ENCODE results near the gene IFITM1.
"Not testable (repeated sequence)": the region's sequence is repeated elsewhere in the genome, so short reads cannot be mapped to it uniquely, and the experiment has no call there.

IFITM1 gene

DNA sequence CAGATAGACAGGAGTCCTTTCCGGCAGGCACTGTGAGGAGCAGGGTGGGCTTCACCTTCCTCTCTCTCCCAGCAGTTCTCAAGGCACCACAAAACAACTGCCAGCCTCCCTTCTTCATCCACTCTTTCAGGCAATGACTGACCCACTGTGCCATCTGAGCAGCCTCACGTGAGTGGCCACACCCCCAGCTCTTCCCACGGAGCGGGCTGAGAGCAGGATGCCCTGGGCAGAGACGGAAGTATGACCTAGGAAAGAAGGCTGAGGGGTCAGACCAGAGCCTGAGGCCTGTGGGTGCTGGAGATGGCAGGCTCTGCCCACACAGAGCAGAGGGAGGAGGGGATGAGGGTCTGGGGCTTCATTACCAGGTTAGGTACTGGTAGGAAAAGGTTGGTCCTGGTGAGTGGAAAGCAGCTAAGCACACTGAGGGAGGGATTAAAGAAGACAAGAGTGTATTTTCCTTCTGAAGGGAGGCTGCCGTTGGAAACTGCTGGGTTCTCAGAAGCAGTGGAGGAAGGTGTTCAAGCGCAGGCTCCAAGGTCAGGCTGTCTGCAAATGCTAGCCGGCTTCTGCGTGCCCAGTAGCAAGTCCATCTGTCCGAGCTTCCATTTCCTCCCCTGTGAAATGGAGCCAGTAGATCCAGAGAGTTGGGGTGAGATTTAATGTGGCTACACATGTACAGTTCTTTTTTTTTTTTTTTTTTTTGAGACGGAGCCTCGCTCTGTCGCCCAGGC, 31.0 kb upstream of the IFITM1 start:
- no peak for DNase-seq

DNA sequence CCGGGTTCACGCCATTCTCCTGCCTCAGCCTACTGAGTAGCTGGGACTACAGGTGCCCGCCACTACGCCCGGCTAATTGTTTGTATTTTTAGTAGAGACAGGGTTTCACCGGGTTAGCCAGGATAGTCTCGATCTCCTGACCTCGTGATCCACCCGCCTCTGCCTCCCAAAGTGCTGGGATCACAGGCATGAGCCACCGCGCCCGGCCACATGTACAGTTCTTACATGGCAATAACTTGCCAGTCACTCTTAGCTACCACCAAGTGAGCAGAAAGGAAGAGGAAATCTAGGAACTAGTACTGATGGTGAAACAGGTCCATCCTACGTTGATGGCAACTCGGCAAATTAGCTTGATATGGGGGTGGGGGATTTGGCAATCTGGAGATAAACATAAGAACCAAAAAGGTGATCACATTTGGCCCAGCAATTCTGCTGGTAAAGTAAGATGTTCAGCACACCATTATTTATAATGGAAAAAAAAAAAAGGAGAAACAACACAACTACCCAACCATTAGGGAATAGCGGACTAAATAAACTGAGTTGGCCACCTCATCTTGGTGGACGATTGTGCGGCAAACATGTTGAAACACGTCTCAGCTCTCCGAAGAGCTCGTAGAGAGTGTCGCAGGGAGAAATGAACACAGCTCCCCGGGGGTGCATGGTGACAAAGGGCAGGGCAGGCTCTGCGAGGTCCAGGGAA, 30.3 kb upstream of the IFITM1 start:
- no peak for DNase-seq

DNA sequence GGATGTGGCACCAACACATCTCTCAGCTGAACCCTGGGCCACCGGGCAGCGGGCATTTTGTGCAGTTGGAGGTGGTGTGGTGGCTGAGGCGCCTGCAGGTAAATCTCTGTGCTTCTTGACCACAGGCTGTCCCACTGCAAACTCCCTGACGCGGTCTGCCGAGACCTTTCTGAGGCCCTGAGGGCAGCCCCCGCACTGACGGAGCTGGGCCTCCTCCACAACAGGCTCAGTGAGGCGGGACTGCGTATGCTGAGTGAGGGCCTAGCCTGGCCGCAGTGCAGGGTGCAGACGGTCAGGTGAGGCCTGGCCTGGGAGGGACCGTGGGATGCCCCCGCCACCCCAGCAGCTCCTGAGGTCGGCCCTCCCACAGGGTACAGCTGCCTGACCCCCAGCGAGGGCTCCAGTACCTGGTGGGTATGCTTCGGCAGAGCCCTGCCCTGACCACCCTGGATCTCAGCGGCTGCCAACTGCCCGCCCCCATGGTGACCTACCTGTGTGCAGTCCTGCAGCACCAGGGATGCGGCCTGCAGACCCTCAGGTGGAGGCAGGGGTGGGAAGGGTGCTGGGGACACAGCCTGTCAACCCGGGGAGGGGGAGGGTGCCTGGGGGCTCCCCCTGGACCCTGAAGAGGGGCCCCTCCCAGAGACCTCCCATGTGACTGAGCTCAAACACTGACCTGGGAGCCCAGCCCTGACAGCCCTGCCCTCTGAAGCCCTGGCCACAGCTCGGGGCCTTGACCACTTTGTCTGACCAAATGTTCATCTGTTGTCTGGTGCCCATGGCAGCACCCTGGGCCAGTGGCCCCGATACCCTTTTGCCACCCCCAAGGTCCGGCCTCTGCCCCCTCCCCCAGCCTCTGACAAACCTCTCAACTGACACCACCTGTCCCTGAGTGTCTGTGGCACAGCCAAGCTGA, 29.5 kb upstream of the IFITM1 start:
- DNase-seq = no peak

DNA sequence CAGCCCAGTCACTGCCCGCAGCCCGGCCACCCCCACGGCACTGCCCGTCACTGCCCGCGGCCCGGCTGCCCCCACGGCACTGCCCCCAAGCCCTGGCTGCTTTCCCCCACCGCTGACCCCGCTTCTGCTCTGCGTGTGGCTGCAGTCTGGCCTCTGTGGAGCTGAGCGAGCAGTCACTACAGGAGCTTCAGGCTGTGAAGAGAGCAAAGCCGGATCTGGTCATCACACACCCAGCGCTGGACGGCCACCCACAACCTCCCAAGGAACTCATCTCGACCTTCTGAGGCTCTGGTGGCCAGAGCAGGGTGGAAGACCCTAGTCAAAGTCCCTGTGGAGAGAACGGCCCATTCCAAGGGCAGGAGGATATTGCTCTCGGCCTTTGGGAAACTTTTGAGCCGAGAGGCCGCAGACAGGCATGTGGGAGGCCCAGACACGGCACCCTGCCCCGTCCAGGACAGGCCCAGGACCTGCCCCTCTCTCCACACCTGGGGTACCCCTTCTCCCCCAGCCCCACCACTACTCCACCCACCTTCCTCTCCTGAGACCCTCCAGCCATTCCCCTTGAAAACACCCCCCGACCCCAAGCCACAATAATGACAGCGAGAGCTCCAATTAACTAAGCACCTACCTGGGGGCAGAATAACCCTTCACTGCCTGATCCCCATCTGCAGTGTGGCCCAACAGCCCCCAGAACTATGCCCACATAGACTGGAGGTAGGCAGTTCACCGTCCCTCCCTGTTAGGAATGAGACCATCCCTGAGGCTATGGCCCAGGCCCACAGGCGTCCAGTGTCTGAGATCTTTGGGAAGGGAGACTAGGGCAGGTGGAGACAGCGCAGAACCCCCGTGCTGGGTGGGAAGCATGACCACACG, 28.6 kb upstream of the IFITM1 start:
- DNase-seq = no peak

DNA sequence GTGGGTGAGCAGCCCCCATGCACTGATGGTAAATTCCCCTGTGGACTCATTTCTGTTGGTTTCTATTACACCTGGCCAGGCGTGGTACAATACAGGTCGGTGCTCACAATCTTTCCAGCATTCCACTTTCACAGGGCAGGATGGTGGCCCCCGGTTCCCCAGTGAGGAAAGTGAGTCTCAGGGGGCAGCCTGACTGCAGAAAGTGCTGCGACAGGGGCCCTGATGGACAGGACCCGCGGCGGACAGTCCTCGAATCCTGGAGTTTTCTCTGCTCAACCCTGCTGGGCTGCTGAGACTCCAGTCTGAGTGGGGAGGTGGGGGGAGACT, 28.0 kb upstream of the IFITM1 start:
- no peak for DNase-seq

DNA sequence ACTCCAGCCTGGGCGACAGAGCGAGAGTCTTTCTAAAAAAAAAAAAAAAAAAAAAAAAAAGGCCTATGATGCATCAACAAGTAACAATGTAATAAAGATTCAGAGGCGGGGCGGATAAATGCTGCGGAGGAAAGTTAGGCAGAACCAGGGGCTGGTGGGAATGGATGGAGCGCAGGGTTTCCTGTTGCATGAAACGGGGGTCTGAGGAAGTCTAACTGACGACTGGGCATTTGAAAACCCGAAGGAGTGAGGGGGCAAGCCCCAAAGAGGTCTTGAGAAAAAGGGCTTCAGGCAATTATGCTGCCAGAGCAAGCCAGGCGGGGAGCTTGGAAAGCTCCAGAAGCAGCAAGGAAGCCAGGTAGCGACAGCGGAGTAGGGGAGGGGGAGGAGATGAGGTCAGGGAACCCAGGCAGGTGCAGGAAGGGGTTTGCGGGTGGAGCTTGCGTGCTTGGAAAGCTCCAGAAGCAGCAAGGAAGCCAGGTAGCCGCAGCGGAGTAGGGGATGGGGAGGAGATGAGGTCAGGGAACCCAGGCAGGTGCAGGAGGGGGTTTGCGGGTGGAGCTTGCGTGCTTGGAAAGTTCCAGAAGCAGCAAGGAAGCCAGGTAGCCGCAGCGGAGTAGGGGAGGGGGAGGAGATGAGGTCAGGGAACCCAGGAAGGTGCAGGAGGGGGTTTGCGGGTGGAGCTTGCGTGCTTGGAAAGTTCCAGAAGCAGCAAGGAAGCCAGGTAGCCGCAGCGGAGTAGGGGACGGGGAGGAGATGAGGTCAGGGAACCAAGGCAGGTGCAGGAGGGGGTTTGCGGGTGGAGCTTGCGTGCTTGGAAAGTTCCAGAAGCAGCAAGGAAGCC, 26.6 kb upstream of the IFITM1 start:
- DNase-seq = not testable (repeated sequence)

GRCh38 chr11:287821-288477, 25.9 kb upstream of the IFITM1 start:
- DNase-seq = no peak

DNA sequence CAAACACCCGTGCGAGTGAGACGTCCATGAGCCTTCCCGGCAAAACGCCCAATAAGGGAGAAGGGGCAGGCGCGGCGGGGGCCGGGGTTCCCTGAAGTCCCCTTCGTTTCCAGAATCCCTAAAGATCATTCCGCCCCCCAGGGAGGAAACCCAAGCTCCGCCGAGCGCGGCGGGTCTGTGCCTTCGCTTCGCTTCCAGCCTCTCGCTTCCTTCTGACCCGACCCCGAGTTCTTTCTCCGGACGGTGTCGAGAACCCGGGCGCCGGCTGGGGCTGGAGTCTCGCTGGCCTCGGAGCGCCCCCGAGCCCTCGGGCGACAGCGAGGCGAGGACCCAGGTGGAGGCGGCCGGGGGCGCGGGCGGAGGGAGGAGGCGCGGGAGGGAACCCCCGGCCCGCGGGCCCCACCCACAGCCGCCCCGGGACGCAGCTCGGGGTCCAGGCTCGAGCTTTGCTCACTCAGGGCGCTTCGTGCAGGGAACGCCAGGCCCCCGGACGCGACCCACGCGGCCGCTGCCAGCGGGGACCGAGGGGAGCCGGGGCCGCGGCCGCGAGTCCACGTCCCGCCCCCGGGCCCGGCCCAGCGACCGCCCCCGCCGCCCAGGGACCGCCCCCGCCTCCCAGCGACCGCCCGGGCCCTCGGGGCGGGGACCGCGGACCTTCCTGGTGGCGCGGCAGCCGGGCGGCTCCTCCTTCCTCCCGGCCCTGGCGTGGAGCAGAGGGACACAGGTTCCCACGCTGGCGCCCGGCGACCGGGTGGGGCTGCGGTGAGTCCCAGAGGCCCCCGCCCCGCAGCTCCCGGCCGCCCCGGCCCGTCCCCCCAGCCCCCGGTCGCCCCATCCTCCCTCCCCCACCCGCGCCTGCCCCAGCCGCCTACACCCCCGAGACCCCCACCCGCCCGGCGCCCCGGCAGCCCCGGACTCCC, 25.1 kb upstream of the IFITM1 start, which contains the start of gene PGGHG:
Gene PGGHG, plus strand, starts transcription at position 649 of the 920 bp plus-strand sequence. CDS start 691 bp downstream, outside the sequence.
- no peak for DNase-seq

- no peak for DNase-seq
These were observed 24.5 kb upstream of the IFITM1 start for GRCh38 chr11:289398-289711.

DNA sequence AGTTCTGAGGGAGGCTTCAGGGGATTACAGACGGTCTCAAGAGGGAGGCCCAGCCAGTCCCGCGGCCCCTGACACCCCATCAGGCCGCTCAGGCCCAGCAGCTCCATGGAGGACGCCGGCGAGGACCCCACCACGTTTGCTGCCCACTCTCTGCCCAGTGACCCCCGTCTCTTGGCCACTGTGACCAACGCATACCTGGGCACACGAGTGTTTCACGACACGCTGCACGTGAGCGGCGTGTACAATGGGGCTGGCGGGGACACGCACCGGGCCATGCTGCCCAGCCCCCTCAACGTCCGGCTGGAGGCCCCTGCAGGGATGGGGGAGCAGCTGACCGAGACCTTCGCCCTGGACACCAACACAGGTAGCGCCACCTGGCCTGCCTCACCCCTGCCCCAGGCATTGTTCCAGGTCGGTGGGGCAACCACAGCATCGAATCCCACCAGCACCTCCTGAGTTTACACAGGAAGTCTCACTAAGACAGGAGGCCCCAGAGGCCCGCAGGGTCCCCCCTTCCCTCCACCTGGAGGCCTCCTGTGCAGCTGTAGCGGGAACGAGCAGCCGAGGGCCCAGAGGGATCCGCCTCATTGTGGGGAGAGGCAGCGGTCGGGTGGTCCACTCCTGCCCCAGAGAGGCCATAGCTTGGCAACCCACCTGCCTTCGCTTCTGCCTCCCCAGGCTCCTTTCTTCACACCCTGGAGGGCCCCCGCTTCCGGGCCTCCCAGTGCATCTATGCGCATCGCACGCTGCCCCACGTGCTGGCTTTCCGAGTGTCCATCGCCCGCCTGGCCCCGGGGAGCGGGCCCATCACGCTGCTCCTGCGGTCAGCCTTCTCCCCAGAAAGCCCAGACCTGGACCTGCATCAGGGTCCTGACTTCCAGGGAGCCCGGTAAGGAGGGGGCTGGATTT, 23.9 kb upstream of the IFITM1 start:
- no peak for DNase-seq

DNA sequence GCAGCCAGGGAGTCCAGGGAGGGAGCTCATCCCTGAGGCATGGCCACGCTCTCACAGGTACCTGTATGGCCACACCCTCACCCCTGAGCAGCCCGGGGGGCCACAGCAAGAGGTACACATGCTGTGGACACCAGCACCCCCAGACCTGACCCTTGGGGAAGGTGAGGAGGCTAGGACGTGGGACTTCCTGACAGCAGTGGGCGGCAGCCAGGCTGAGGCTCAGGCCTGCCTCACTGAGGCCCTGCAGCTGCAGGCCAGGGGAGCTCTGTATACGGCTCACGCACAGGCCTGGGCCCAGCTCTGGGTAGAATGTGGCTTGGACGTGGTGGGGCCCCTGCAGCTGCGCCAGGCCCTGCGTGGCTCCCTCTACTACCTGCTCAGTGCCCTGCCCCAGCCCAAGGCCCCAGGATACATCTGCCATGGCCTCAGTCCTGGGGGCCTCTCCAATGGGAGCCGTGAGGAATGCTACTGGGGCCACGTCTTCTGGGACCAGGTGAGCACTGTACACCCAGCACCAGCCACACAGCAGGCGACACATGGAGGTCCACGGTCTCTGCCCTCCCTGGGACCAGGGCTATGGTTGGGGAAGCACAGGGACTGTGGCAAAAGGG, 23.1 kb upstream of the IFITM1 start:
- DNase-seq = no peak

GRCh38 chr11:291281-292210, 22.3 kb upstream of the IFITM1 start:
- no peak for DNase-seq

GRCh38 chr11:292211-293121, 21.4 kb upstream of the IFITM1 start:
- DNase-seq = no peak

DNA sequence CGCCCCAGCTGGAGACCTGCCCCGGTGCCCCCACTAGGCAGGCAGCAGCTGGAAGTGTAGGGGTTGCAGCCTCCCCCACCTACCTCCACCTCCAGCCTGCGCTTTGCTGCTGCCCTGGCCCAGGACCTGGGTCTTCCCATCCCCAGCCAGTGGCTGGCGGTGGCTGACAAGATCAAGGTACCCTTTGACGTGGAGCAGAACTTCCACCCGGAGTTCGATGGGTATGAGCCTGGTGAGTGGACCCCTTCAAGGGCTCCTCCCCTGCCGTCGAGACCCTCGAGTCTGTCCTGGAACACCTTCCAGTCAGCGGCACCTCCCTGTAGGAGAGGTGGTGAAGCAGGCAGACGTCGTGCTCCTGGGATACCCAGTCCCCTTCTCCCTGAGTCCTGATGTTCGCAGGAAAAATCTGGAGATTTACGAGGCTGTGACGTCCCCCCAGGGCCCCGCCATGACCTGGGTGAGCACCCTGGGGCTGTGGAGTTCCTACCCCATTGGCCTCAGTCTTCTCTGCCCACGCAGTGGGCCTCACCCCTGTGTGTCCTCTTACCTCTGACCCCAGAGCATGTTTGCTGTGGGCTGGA, 20.5 kb upstream of the IFITM1 start:
- DNase-seq = no peak

- no peak for DNase-seq
These were observed 19.8 kb upstream of the IFITM1 start for GRCh38 chr11:293852-294661.

Measured in NCI-H2171 (cell line).